ENCODE data around the gene PPP2R2D.
A peak's percentile ranks its signal among the peaks of the same experiment; 100 is the strongest.

The PPP2R2D gene

DNA sequence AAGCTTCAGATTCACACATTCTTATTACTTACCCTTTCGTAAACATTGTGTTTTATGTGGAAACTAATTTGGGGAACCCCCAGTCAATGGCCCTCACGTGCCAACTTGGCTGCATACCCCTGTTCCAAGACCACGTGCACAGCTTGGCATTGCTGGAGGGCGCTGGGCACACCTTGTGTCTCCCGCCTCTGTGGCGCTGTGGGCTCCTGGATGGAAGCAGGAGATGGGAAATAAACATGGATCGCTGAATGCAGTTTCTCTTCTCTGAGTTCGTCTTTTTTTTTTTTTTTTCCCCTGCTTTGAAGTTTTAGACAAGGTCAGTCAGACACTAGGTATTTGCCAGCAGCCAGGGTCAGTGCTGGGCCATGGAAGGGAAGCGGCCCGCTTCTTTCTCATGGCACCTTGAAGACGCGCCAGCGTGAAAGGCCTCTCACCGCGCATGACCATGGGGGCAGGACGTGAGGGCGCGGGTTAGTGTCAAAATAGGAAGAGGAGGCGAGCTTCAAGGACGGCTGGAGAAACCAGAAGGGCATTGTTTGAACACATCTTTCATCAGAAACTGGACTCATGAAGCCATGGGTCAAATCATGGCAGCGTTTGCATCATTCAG is 53.7 kb downstream of the PPP2R2D start:
- DNase-seq, result no peak

DNA sequence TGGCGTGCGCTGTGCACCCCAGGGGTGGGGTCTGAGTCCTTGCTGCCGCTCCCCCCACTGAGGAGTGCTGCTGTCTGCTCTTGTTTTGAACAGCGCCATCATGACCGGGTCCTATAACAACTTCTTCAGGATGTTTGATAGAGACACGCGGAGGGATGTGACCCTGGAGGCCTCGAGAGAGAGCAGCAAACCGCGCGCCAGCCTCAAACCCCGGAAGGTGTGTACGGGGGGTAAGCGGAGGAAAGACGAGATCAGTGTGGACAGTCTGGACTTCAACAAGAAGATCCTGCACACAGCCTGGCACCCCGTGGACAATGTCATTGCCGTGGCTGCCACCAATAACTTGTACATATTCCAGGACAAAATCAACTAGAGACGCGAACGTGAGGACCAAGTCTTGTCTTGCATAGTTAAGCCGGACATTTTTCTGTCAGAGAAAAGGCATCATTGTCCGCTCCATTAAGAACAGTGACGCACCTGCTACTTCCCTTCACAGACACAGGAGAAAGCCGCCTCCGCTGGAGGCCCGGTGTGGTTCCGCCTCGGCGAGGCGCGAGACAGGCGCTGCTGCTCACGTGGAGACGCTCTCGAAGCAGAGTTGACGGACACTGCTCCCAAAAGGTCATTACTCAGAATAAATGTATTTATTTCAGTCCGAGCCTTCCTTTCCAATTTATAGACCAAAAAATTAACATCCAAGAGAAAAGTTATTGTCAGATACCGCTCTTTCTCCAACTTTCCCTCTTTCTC is 55.0 kb downstream of the PPP2R2D start:
- DNase-seq, result no peak

DNA sequence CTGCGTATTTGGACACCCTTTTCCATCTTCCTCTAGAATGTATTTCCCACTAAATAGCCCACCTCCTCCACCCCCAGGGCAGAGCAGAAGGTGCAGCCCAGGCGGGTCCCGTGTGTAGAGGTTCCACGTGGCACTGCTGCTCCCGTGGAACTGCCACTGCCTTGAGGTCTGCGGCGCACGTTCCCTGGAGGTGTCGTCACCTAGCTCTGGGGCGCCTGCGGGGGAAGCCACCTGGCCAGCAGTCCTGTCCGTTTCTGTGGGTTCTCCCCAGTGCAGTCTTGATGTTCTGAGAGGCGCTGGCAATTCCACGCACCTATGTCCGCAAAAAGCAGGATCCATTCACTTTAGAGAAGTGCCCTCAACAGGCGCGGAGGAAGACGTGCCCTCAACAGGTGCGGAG is 59.0 kb downstream of the PPP2R2D start:
- DNase-seq, result no peak

DNA sequence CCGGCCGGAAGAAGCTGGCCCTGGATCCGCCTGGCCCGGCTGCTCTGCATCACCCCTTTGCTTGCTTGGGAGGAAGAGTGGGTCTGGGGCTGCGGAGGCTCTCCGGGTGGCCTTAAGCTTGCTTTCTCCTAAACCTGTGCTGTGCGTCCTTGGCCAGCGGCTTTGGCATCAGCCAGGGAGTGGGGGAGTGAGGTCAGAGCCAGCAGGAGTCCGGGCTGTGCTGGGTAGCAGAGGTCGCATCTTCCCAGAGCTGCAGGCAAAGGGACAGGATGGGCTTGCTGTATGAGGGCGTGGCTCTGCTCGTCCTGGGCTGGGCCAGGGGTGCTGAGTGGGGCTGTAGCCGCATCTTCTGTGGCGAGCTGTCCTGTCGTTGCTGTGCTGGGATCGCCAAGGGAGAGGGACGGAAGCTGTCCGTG is 59.8 kb downstream of the PPP2R2D start:
- DNase-seq, result no peak

DNA sequence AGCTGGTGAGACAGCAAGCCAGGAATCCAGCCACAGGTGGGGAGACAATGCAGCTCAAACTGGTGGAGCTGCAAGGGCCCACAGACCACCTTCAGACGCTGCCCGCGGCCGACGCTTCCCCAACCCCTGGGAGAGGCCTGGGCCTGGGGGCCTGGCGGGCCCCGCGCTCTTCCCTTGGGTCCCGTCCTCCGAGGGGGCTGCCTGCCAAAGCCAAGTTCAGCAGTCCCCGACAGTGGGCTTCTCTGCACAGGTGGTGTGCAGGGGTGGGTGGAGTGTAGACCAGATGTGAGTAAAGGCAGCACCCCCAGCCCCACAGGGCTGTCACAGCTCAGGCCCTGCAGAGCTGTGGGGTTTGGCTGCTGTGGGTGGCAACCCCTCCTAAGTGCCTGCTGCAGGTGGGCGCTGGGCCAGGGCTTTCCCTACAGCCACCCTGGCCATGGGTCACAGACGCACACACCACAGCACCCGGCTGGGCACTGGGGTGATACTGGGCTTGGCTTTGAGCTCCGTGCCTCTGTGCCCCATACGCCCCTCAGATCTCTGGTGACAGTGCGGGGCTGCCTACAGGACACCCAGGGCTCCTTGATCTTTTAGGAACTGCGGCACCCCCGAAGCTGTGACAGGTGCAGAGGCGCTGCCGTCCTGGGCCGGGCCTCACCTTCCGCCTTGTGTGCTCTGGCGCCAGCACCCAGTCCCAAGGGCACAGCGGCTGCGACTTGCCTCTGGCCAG is 60.4 kb downstream of the PPP2R2D start:
- DNase-seq, result no peak

DNA sequence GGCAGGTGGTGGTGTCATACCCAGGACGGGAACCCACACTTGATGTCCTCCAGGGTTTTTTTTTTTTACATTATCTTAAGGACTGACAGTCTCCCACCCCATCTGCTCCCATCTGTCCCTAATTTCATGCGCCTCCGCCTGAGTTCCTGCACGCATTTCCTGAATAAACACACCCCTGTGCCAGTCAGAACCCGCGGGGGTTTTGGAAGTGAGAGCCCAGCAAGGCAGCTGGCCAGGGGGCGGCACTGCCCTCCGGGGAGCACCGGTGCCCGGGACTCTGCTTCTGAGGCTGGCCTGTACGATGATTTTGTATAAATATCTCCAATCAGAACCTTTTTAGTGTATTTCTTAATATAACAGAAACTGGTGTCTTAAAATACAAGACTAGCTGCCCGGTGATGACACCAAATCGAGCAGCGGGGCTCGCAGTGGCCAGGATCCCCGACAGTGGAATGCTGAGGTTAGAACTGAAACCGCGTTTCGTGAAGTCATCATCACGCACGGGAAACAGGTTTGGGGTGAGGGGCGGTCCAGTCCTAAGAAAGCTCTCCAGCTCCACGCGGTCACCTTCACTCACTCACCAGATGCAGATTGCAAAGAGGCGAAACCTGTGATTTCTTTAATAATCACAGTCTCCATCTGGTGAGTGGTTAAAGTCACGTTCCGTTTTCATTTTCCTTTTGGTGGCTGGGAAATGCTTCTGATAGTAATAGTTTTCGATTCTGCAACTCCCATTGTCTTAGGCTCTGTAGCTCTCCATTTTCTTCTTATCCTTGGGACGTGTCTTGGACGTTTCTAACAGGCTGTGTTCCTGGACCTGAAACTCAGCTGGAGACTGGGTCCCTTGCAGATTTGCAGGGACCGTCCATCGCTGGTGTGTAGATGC is 61.2 kb downstream of the PPP2R2D start:
- DNase-seq, result no peak

DNA sequence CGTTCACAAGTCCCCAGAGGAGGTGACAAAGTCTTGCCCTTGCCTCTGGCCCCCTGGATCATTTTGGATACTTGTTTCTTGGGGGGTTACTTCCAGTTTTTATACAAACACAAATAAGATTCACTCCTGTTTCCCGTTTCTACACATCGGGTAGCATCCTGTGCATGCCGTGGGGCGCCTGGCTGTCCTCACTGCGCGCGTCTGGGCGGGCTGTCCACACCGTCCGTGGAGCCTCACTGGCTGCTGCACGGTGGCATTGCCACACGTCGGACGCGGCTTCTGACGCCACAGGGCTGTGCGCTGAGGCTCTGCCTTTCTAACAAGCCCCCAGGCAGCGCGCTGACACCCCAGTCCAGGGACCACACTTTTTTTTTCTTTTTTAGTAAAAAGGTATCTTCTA is 62.5 kb downstream of the PPP2R2D start:
- DNase-seq, result no peak

DNA sequence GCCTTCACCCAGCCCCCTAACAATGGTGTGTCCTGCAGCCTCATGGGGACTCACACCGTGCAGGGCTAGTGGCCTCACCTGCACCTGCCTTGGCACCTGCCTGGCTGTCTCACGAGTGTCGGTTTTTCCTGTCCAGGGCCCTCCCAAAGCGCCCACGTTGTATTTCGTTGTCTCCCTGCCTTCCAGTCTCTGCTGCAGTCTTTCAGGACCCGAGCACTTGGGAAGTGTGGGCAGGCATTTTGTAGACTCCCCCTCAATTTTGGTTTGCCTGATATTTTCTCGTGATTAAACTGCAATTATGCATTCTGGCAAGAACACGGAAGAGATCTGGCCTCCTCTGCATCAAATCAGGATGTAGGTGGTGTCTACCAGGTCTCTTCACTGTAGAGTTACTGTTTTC is 63.0 kb downstream of the PPP2R2D start:
- no peak for DNase-seq

DNA sequence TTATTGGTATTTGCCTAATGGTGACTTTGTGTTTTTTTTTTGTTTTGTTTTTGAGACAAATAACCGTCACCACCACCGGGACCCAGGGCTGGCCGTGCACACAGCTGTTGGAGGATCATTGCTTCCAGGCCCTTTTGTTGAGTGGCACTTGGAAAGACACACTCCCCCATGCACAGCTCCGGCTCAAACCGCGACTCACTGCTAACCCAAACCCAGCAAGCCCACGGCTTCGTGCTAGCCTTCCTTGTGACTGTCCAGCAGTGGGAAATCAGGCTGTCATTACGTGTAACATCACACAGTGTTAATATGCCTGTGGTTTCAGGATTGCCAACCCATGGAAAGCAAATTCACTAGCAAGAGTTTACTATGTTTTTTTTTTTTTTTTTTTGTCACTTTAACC is 63.5 kb downstream of the PPP2R2D start:
- DNase-seq, result no peak

DNA sequence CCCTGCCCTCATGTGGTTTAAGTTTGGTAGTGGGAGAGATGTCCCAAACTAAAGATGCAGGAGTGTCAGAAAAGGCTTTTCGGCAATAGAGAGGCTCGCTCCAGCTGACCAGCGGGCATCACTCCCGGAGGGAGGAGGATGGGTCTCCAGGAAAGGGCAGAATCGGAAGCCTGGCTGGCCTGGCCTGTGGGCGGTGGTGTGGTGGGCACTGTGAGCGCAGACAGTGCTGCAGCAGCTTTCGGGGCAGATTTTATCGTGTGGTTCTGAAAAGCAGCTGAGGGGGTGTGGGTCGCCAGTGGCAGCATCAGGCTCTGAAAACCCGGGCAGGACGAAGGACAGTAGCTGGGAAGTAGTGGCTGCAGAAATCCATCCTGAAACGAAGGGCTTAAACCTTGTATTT is 68.1 kb downstream of the PPP2R2D start:
- DNase-seq, result no peak

DNA sequence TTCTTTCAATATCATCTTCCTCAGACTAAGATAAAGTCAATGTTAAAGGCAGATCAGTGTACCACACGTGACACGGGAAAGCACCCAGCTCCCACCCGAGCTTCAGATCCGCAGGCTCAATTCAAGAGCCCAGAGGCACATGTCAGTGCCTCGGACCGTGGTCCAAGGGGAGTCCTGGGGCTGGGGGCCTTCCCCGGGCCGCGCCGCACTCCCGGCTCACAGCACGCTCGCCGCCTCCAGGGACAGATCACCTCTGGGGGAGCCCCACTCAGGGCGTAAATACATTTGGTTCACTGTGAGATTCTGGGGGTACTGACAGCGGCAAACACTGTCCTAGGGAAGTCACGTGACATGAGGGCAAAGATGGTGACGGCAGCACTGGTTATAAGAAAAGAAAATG is 70.1 kb downstream of the PPP2R2D start:
- DNase-seq, result no peak

DNA sequence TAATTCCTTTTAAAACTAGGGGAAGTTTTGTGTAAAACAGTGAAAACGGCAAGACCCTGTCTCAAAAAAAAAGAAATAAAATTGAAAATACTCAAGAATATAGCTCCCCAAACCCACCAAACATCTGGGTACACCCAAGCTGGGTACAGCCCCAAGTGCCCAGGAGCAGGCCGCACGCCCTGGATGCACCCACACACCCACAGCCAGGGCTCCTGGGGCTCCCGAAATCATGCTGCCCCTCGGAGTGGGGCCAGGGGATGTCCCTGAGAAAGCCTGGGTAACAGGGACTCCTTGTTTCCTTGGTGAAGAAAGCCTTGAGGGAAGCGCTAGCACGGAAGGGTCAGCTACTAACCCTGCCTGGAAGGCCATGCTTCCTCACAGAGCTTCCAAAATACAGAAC is 70.8 kb downstream of the PPP2R2D start:
- DNase-seq, result no peak

DNA sequence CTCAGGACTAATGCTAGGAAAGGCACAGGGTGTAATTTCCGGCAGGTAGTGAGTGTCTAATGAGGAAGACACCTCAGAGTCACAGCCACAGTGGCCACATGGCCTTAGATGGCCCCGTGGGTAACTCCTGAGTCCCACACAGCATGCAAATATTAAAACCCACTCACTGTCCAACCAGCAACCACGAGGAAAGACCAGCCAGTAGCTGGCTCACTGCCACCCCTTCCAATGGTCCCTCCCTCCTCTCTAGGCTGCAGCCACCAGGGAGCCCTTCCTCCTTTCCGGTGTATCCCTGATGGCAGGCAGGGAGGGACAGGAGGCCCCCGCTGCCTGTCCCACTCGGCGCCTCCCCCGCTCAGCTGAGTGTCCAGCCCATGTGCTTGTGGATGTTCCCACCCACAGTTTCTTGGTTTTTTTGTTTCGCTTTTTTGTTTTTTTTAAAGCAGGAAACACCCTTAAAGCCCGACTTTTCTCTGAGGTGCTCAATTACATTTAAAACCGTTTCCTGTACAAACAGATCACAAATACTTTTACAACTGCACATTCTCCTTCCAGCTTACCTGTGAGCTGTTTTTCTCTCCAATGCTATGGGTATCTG is 71.8 kb downstream of the PPP2R2D start:
- DNase-seq, result peak; percentile 11

DNA sequence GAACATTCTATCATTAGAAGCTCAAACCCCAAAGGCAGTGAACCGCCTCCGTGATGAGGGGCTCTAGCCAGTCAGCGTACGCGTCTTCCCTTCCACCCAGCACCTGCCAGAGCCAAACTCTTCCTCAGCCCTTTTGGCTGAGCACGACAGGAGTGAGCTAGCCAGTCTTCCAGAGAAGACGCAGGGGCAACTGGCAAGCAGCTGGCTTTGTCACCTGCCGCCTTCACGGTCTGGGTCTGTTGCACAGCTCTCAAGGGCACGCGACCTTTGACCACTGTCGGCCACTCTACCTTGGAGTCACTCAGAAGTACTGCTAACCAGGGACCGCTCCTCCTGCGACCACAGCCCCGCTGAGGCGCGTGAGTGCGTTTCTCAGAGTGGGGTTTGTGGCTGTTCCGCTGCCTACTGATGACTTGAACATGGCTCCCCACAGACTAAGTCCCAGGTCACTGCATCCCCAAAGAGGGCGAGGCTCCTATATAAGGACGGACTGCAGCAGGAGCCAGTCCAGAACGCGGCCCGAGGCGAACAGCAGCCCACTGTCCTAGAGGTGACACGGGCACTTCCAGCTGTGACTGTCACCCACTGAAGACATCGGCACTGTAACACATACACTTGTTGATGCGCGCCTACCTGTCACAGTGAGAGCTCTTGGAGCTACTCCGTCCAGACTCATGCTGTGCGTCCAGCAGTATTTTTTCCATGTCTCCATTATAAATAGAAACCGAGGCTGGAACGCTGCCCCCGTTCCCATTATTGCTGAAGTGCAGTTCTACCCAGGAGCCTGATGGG is 72.5 kb downstream of the PPP2R2D start:
- DNase-seq, result no peak

DNA sequence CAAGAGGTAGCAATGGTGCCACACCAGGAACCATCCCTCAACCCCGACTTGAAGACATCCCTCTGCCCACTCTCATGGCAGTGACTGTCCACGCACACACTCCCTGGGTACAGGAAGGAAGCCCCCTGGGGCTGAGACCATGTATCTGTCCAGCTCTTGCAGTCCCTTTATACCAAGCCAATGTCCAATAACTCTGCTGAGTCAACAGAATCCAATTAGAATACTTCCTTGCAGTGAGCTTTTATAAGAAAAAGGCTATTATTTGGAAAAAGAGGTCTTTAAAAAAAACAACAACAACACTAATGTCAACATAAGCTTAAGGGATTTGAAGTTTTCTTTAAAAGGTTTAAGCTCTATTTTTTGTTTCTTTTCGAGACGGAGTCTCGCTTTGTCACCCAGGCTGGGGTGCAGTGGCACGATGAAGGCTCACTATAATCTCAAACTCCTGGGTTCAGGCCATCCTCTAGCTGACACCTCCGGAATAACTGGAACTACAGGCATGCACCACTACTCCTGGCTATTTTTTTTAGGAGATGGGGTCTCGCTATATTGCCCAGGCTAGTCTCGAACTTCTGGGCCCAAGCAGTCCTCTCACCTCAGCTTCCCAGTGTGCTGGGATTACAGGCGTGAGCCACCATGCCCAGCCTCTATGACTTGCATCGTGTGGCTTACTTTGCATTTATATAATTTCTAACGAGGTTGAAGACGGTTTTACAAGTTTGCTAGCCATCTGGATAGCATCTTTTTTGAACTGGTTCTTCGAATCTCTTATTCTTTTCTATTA is 73.4 kb downstream of the PPP2R2D start:
- no peak for DNase-seq

DNA sequence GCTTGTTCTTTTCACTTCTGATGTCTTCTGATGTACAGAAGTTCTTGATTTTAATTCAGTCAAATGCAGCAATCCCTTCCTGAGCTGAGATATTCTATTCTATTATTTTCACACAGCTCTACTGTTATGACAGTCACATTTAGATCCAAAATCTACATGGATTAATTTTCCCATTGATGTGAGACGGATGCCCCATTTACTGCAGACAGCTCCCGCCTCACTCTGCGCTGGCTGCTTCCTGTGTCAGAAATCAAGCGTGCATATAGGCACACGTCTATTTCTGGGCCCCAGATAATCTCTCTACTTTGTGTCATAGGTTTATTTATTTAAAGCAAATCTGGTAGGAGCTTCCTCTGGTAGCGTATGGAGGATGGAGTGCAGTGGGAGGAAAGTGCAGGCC is 74.2 kb downstream of the PPP2R2D start:
- DNase-seq, result no peak

DNA sequence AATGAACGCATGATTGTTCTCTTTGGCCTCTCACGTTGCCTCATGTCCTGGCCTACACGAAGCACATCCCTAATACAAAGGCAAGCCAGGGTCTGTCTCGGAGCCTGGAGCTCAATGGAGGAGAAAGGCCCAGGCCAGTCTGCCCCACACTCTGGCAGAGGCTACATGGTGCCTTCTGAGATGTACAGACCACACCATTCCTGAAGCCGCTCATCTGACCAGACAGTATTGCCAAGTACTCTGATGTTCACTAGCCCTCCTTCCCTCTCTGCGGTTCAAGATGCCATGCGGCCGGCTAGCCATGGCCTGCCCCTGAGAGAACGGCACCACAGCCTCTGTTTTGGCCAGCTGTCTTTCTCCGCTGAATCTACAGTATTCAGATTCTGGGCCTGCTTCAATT is 75.0 kb downstream of the PPP2R2D start:
- DNase-seq, result no peak

DNA sequence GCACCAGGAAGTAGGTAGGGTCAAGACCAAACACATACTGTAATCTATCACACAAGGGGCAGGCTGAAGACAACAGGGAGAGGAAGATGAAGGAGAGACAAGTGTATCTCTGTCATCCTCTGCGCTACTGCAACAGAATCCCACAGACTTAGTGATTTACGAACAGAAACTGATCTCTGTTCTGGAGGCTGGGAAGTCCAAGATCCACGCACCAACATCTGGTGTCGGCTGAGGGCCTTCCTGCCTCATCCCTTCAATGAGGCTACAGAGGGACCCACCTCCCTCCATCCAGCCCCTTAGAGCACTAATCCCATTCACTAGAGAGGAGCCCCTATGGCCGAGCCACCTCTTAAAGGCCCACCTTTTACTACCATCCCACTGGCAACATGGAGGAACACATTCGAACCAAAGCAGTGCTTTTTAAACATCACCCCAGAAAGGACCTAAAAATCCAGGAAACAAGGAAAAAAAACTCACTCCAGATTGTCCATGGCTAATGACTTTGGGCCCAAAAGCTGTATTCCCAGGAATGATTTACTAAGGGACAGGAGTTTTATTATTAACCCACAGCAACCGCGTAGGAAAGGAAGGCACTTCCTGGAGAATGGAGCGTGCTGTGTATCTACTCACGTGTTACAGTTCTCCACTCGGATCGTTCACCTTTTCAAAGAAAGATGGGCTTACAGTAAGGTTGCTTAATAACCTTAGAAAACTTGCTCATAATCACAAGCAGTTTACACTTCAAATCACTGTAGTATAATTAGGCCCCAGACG is 76.7 kb downstream of the PPP2R2D start:
- no peak for DNase-seq

DNA sequence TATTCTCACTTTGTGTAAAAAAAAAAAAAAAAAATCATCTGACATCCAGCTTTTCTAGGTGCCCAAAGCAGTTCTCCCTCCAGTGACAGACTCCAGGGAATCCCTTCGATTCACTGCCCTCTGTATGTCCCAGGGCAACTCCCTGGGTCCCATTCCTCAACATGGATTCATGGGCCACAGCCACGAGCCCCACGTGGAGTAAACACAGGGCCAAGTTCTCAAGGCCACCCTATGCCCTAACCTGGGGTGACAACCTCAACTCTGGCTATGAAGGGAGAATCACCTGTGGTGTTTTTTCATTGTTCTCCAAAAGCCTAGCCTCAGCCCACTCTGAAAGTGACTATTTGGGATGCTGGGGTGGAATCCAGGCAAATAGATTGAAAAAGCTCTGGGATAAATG is 77.6 kb downstream of the PPP2R2D start:
- no peak for DNase-seq

DNA sequence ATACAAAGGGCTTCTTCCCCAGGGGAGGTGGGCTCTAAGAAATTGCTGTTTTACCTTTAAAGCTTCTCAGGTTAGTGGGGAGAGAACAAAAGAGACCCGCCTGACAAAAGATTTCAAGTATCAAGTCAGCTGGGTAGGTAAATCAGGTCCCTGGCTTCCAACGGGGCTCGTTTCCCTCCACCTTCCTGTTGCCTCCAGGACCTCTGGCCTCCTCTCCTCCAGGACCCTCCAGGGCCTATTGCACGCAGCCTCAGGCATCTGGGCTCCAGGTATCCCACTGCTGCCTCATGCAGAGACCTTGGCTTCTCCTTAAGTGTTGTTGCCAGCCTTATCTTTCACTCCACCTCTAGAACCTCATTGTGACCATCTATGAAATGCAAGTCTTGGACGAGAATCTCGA is 78.0 kb downstream of the PPP2R2D start:
- DNase-seq, result no peak
